ENCODE measurements around the gene SGPP2. TPM values are rescaled to one million over a fixed set of nuclear protein-coding genes. Genes with fewer than 3 reads are reported as not detected.
"Not testable (repeated sequence)": the region's sequence is repeated elsewhere in the genome, so short reads cannot be mapped to it uniquely, and the experiment has no call there.

Gene SGPP2
- total RNA-seq, 1 donor from 2014 or later: 22.4 TPM

- no peaks in the 10 kb centered on the region for H3K9me3 Mint-ChIP-seq
- H3K36me3 Mint-ChIP-seq: no peaks in the 10 kb centered on the region
- H3K4me1 Mint-ChIP-seq (ENCODE audit: unreplicated experiment): peaks cover 9% of the 10 kb centered on the region
- no peak for TF ChIP-seq CTCF (conservative IDR thresholded peaks at IDR 0.05)
- H3K27ac Mint-ChIP-seq: peak overlapping the region; percentile 19
- peak overlapping the region; percentile 4 for H3K4me3 Mint-ChIP-seq
- DNase-seq (ENCODE audit: extremely low spot score, unreplicated experiment): no peak
- H3K27me3 Mint-ChIP-seq: no peaks in the 10 kb centered on the region
Observed at GRCh38 chr2:222408684-222409083, 15.7 kb upstream of the SGPP2 start.

- no peak for DNase-seq (ENCODE audit: extremely low spot score, unreplicated experiment)
Observed at GRCh38 chr2:222410534-222410933, 13.8 kb upstream of the SGPP2 start.

GRCh38 chr2:222412334-222412733, 12.0 kb upstream of the SGPP2 start:
- not testable (repeated sequence) for H3K9me3 Mint-ChIP-seq; H3K4me1 Mint-ChIP-seq (ENCODE audit: unreplicated experiment); H3K27me3 Mint-ChIP-seq; DNase-seq (ENCODE audit: extremely low spot score, unreplicated experiment); H3K36me3 Mint-ChIP-seq; H3K4me3 Mint-ChIP-seq; H3K27ac Mint-ChIP-seq

More at GRCh38 chr2:222410534-222410933, 13.8 kb upstream of the SGPP2 start:
- no peaks in the 10 kb centered on the region for H3K9me3 Mint-ChIP-seq
- no peaks in the 10 kb centered on the region for H3K36me3 Mint-ChIP-seq
- no peak for TF ChIP-seq CTCF (conservative IDR thresholded peaks at IDR 0.05)
- H3K27ac Mint-ChIP-seq: peak overlapping the region; percentile 72
- H3K4me3 Mint-ChIP-seq: no peak overlapping the region
- H3K4me1 Mint-ChIP-seq (ENCODE audit: unreplicated experiment): peaks cover 9% of the 10 kb centered on the region
- no peaks in the 10 kb centered on the region for H3K27me3 Mint-ChIP-seq

DNA sequence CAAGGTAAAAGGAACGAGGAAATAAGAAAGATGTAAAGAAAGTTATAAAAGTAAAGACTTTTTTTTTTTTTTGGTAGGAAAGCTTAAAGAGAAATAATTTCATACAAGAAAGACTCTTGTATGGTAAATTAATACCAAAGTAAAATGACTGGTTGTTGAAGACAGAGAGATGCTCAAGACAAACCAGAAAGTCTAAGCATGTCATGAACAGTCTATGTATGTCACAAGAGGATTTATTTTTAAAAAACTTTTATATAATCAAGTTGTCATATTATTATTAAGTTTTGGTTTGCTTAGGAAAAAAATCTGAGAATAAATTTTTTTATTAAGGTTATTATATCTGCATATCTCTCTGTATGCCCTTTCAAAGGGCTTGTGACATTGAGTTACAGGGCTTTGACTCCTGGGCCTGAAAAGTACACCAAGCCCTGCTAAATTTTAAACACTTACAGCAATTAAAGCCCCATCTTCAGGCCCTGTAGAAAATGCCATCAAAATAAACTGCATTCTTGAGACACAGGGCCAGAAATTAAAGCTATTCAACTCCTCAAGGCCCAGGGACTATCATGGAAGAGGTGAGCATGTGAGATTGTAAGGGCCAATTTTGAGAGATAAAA, 10.9 kb upstream of the SGPP2 start:
- DNase-seq (ENCODE audit: extremely low spot score, unreplicated experiment): no peak
- no peaks in the 10 kb centered on the region for H3K27me3 Mint-ChIP-seq
- no peaks in the 10 kb centered on the region for H3K36me3 Mint-ChIP-seq
- H3K9me3 Mint-ChIP-seq: no peaks in the 10 kb centered on the region
- H3K4me1 Mint-ChIP-seq (ENCODE audit: unreplicated experiment): peaks cover 9% of the 10 kb centered on the region
- H3K27ac Mint-ChIP-seq: no peak overlapping the region
- H3K4me3 Mint-ChIP-seq: no peak overlapping the region
- TF ChIP-seq CTCF (conservative IDR thresholded peaks at IDR 0.05): no peak

DNA sequence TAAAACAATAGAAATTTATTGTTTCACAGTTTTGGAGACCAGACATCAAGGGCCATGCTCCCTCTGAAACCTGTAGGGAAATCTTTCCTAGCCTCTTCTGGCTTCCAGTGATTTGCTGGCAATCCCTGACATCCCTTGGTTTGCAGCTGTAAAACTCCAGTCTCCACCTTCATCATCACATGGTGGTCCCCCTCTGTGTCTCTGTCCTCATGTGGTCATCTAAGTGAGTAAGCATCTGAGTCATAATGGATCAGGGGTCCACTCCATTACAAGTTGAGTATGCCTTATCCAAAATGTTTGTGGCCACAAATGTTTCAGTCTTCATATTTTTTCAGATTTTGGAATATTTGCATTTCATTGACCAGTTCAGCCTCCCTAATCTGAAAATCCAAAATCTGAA, 5.6 kb upstream of the SGPP2 start:
- no peak overlapping the region for H3K27ac Mint-ChIP-seq
- no peak for DNase-seq (ENCODE audit: extremely low spot score, unreplicated experiment)
- peaks cover 7% of the 10 kb centered on the region for H3K4me1 Mint-ChIP-seq (ENCODE audit: unreplicated experiment)
- TF ChIP-seq CTCF (conservative IDR thresholded peaks at IDR 0.05): no peak
- H3K36me3 Mint-ChIP-seq: no peaks in the 10 kb centered on the region
- H3K27me3 Mint-ChIP-seq: peaks cover 37% of the 10 kb centered on the region
- H3K9me3 Mint-ChIP-seq: no peaks in the 10 kb centered on the region
- no peak overlapping the region for H3K4me3 Mint-ChIP-seq

DNA sequence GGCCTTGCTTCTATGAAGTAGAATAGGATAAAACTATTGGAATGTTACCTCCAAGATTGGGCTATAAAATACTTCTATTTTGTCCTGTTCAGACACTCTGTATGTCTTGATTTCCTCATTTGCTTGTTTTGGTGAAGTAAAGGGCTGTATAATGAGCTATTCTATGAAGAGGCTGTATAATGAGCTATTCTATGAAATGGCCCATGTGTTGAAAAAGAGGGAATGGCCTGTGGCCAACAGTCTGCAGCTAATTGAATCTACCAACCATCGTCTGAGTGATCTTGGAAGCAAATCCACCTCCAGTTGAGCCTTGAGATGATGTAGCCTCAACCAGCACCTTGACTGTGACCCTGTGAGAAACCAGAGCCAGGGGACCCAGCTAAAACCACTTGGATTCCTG, 3.8 kb upstream of the SGPP2 start:
- no peak overlapping the region for H3K27ac Mint-ChIP-seq
- no peaks in the 10 kb centered on the region for H3K36me3 Mint-ChIP-seq
- no peak for TF ChIP-seq CTCF (conservative IDR thresholded peaks at IDR 0.05)
- no peak overlapping the region for H3K4me3 Mint-ChIP-seq
- H3K9me3 Mint-ChIP-seq: no peaks in the 10 kb centered on the region
- H3K4me1 Mint-ChIP-seq (ENCODE audit: unreplicated experiment): peaks cover 7% of the 10 kb centered on the region
- DNase-seq (ENCODE audit: extremely low spot score, unreplicated experiment): no peak
- peaks cover 48% of the 10 kb centered on the region for H3K27me3 Mint-ChIP-seq

Measured in type B pancreatic cell (in vitro differentiated cells).